HG02610 (cell line): ENCODE measurements around the gene STIM2.
A peak's percentile ranks its signal among the peaks of the same experiment; 100 is the strongest.

Experiments
- ATAC-seq: cut with Tn5 transposase; IDR thresholded peaks from one replicate; pipeline ENCODE4 v1.9.1; 2021; ENCODE audit warnings: mild to moderate bottlenecking, moderate library complexity; ENCODE audit not compliant: unreplicated experiment

The STIM2 gene

DNA sequence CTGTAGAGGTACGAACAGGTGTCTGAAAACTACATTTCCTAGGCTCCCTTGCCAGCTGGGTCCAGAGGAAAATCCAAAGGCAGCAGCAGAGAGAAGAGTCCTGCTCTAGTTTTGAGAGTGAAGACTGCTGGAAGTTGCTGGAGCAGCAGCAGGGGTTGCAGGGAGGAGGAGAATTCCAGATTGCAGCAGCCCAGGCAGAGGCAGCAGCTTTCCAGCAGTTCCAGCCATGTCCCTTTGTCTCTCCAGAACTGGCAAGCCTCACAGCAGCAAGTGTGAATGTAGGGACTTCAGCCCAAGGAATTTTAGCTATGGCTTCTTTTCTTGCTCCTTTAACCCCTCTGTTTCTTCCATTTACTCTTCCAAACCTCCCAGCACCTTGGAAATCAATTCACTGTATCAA is 24.1 kb upstream of the STIM2 start:
- ATAC-seq = no peak

DNA sequence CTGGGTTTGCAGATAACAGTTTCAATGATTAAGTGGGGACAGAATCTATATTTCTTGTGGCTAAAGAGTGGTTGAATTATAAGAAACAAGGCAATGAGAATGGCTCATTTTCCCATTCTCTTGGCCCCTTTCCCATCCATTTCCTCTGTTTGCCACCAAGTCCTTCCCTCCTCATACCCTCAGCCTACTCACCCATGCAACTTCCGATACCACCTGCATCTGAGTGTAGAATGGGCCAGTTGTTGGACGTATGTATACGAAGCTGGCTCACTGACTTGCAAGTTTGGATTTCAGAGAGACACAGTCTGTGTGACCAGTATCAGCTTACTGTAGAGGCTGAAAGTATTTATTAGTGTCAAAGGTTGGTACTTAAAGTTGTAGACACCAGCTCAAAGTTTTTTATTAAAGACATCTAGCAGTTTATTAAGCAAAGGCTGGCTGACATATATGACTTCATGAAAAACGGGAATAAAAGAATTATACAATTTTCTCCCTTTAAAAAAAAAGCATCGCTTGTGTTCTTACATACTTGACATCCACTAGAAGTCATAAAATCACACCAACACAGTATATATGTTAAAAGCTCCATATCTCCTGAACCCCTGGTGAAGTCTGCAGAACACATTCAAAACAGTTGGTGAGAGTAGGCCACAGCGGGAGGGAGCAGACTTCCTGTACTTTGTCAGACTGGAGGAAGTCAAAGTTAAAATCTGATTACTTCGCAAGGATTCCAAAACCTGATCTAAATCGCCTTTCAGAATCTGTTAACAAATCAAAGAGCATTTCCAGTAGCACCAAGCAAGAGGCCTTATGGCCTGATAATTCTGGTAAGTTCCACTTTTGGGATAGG is 22.4 kb upstream of the STIM2 start:
- no peak for ATAC-seq

DNA sequence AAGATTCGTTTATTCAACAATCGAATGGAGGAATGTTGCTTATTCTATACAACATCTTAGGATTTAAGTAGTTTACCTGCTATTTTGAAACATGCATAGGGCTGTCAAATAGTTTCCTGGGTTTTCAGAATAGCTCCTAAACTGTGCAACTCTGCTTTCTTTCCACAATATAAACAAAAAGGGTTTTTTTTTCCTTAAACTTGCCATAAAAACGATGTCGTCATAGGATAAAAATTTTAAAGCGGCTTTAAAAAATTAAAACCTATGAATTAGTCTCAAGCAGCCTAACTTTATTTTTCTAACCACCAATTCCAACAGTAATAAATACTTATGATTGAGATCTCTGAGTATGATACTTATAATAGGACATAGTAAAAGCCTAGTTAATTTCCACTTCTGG is 21.6 kb upstream of the STIM2 start:
- ATAC-seq = no peak

DNA sequence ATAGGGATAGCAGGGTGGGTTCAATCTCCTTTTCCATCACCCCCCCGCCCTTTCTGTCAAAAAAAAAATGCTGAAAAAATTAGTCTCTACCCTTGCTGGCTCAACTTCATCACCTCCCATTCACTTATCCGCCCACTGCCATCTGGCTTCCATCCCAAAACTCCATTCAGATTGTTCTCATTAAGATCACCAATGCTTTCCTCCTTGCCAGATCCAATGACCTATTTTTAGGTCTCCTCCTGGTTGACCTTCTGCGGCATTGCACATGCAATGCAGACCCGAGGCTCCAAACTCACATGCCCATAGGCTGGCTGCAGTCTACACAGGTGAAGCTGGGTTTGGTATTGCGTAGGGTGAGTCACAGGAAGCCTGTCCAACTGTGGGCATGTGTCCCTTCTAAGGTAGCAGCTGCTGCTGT is 21.1 kb upstream of the STIM2 start:
- no peak for ATAC-seq

DNA sequence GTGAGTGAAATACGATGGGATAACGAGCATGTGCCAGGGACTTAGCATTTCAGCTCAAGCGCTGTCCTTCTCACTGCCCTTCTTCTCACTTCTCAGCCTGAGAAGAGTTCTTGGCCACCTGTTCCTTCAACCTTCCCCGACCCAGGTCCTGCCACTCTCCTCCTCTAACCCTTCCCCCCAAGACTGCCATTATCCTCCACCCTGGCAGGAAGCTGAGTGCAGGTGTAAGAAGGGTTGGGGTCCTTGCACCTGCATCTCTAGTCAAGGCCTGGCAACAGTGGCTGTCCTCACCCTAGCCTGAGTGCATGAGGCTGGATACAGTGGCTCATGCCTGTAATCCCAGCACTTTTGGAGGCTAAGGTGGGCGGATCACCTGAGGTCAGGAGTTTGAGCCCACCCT is 19.9 kb upstream of the STIM2 start:
- ATAC-seq = no peak

DNA sequence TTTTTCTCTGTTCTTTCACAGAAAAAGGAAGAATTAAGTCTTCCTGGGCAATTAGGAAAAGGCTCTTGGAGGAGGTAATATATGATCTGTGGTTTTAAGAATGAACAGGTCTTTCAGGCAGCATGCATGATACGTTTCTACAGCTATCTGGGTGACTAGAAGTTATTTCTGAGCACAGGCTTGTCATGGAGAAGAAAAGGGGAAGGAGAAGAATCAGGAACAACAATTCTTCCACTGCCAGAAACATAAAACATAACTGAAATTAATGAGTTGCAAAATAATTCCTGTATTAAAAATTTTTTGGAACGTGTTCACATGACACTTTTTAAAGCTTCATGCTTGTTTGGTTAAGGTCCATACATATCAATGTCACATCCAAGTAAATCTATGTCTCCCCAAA is 17.7 kb upstream of the STIM2 start:
- ATAC-seq = no peak

DNA sequence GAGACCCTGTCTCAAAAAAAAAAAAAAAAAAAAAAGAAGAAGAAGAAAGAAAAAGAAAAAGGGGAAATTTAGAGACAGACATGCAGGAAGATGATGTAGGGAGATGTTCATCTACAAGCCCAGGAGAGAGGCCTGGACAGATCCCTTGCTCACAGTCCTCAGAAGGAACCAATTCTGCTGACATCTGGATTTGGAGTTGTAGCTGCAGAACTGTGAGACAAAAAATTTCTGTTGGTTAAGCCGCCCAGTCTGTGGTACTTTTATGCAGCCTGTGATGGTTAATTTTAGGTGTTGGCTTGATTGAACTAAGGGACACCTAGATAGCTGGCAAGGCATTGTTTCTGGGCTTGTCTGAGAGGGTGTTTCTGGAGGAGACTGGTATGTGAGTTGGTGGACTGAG is 10.1 kb upstream of the STIM2 start:
- no peak for ATAC-seq

DNA sequence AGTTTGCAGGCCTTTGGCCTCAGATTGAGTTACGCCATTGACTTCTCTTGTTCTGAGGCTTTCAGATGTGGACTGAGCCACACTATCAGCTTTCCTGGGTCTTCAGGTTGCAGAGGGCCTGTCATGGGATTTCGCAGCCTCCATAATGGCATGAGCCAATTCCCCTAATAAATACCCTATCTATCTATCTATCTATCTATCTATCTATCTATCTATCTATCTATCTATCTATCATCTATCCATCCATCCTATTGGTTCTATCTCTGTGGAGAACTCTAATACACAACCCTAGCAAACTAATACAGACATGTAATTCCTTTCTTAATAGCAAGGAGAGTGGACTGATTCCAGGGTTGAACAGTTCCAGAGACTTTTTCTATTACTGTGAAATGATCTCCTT is 9.5 kb upstream of the STIM2 start:
- no peak for ATAC-seq

DNA sequence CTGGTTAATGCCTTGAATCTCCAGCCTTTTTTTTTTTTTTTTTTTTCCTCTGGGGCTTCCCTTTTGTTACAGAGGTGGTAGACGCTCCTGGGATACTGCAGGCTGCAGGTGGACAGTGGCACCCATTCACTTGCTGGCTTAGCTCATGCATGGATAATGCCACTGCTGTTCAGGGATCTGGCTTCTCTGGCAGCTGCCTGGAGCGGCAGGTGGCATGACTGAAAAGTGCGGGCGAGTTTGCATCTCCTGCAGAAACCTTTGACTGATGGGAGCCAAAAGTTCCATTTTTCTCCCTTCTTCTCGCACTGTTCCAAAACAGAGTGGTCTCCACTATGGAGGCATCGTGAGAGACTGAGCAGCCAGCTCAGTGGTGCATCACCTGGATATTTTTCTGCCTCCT is 5.9 kb upstream of the STIM2 start:
- ATAC-seq = no peak

DNA sequence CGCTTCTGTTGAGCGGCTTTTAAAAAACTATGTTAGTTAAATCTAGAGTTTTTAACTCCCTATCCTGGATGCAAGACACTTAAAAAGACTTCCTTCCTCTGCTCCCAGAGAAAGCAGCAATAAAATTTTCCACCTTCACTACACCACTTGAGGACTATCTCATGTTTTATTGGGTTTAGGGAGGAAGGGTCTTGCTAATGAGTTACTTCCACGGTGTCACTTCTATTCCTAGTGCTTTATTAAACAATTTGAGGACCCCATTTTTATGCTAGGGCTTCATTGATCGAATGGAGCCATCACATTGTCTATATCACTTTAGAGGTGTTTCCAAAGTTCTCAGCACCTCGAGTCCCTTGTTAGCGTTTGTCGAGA is 3.7 kb upstream of the STIM2 start:
- no peak for ATAC-seq

DNA sequence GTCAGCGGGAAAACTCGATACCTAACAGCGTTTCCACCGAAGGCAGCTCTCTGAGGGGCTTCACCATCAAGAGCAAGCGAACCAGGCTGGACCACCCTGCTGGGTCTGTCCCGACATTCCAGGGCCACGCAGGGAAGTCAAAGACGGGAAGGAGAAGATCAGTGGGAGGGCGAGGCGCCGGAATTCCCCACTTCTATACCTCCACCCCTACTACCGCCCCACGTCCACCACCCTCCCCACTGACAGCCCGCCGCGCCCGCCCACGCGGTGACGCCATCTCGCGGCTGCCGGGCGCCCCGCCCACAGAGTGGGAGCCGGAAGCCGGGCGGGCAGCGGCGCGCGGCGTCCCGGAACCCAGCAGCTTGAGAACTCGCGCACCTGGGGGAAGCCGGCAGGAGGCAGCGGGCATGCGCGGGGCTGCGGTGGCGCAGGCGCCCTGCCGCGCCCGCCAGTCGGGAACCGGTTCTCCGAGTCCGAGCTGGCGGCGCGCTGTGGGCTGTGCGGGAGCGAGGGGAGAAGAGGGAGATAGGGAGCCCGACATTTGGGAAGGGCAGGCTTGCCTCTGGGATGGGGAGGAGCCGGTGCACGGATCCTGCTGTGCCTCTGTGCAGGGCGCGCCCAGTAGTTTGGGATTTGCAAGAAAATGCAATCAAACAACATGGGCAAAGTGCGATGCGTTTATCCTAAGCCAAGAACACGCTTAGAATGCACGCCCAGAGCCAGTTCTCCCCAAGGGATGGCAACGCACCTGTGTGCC is 3.2 kb upstream of the STIM2 start:
- peak; percentile 57 for ATAC-seq

DNA sequence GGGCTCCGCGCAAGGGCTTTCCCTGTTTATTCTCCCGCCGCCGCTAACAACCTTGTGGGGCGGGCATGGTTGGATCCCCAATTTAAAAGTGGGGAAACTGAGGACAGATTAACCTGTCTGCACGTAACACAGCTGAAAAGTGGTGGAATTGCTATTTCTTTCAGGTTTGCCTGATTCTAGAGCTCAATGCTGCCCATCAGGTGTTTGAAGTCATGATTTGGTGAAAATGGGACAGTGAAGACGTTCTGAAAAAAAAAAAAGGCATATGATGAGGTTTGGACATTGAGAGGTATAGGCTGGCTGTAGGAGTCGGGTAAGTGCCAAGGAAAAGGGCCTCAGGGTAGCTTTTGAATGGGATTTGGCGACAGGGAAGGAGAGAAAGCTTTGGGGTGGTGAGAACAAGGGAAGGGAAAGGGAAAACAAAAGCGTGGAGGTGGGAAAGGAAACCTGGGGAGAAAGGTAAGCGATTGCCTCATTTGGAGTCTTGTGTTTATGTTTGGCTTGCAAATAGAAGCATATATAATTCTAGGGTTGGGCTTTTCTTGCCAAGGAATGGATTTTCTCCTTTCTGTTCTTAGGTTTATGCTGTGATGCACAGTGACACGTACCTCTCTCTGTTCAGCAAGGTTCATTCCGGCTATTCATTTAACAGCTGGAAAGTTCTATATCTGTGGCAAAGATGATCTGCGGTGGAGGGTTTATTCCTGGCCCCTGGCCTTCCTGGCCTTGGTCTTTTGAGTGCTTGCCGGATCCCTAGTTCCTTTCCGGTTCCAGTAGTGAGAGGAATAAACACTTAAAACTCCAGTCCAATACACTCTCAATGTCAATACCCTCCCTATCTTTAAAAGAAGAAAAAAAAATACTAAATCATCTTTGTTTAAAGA is 2.4 kb upstream of the STIM2 start:
- no peak for ATAC-seq

DNA sequence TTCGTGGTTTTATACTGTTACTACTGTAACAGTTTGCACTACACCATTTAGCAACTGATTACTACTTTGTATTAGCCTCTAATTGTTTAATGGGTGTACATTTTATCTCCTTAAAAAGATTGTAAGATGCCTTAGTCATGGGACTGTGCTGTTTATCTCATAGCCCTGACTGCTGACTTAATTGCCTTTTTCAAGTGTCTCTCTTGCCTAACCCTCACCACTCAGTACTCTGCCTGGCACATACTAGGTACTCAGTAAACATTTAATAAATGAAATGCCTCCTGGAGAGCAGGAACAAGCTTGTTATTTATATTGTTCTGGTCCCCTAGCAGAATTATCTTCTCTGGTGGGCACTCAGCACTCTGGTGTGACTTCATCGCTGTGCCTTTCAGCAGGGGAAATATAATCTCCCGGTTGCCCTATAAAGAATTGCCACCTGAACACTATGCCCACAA is 1.7 kb upstream of the STIM2 start:
- ATAC-seq = no peak

DNA sequence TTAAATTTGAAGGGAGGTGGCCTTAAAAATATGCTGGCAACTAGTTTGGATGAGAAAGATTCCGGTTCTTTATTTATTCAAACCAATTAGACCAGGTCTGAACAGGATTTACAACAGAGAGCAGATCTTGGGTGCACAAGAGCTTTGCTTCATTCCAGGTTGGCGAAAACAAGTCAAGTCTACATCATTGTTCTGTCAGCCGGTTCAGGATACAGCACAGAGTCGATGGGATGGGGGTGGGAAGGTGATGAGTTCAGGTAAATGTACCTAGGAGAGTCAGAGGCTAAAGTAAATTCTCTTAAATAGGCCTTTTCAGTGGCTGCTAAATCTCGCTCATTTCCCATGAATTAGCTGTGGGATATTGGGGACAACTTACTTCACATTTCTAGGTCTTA is 882 bp upstream of the STIM2 start:
- no peak for ATAC-seq

DNA sequence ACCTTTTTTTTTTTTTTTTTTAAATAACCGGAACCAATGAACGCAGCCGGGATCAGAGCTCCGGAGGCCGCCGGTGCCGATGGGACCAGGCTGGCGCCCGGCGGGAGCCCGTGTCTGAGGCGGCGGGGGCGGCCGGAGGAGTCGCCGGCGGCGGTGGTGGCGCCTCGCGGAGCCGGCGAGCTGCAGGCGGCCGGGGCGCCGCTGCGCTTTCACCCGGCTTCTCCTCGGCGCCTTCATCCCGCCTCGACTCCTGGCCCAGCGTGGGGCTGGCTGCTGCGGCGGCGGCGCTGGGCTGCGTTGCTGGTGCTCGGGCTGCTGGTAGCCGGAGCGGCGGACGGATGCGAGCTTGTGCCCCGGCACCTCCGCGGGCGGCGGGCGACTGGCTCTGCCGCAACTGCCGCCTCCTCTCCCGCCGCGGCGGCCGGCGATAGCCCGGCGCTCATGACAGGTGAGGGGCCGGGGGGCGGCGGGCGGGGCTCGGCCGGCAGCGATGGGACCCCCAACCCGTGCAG is 337 bp downstream of the STIM2 start:
- peak; percentile 19 for ATAC-seq

DNA sequence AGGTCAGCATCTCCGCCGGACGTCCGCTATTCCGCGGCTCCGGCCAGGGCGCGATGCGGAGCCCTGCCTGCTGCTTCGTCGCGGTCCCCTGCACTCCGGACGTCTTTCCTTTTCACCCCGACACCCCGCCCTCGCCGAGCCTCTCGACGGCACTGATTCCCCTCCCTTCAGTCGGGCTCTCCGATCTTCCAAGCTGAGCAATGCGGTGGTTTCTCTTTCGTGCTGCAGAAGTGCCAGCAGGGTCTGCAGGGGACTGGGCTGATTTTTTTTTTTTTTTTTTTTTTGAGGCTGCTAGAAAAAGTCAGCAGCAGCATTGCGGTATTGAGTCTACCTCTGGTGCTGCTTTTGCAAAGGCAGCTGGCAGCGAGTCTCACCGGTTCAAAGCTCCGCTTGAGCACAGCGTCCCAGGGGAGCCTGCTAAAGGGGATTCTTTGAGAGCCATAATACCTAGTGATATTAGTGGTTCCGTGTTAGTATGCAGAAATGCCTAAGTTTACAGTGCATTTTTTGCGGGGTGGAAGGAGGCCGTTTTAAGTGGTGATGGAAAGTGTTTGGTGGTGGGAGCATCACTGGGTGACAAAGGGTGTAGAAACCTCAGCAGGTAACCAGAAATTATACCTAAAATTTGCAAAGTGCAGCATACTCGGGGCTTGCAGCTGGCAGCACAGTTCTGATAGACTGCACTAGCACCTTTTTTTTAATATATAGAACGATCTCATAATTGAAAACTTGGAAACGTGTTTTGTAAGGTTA is 969 bp downstream of the STIM2 start:
- peak; percentile 36 for ATAC-seq

DNA sequence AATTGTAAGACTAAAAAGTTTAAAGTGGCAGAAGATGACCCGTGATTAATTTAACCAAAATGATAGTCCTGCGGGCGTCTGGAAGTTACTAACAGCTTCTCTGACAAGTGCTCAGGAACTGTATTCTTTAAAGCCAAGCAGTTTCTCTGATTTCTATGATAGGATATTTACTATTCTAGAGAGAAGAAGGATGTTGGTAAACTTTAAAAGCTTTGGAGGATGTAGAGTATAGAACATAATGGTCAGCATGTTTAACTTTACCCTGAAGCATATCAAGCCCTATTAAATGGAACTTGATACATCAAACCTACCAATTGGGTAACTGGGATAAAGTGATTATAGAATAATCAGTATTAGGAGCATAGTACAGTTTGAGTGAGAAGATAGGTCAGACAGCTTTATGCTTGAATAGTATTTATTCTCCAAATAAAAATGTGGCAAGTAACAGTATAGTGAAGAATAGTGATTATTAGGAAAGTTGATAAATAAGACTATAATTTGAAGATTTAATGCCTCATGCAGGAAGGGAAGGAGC is 1.8 kb downstream of the STIM2 start:
- no peak for ATAC-seq

DNA sequence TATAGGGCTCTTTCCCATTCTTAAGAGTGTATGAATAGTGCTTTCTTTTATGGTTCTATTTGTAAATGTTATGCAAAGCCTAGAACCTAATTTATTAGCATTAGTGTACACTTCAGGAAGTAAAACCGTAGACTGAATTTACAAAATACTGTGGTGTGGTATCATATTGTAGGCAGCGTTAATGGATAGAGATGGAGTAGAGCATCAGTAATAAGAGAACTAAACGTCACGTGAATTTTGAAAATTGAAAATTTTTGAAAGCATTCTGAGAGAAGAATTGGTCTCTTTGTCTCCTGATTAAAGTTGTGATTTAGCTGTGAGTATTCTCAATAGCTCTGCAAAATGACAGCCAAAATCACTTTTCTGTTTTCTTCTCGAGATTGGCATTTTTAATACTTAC is 2.9 kb downstream of the STIM2 start:
- ATAC-seq = no peak

DNA sequence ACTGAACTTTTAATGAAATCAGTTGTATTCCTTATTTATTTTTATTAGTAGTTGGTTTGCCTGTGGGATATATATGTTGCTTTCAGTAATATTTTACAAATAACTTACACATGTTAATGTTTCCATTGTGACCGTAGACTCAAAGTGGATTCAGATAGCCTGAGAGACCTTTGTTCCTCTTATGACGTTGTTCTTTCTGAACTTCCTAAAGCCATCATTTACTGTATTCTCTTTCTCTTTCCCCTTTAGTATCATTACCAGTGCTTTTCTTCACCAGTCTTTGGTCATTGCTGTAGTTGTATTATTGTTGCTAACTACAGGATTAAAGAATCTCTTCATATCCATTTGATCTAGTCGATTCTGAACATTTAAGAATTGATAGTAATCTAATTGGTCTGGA is 4.3 kb downstream of the STIM2 start:
- no peak for ATAC-seq

DNA sequence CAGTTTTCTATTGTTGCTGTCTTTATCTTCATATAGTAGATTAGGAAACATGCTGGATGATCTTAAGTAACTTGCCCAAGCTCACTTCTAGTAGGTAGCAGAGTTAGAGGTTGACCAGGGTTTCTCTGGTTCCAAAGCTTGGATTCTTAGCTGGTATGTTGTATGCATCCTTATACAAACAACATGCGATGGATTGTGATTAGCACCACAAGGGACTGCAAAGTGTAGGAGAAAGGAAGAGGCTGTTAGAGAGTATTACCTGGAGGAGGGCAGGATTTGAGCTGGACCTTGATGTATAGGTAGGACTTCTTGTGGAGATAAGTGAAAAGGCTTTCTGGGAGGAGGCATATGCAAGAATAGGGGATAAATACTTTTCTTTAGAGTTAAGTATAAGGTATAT is 5.6 kb downstream of the STIM2 start:
- no peak for ATAC-seq
